ENCODE results near the gene OTOP2. TPM values are rescaled to one million over a fixed set of nuclear protein-coding genes. Genes with fewer than 3 reads are reported as not detected.

The OTOP2 gene
- total and polyA plus RNA-seq, 9 of the 15 experiments (the other 6 are each of a cell fraction or from before 2014, with no cell fraction given) = 0.04 to 0.36 (median 0.14) TPM; not detected in 1

DNA sequence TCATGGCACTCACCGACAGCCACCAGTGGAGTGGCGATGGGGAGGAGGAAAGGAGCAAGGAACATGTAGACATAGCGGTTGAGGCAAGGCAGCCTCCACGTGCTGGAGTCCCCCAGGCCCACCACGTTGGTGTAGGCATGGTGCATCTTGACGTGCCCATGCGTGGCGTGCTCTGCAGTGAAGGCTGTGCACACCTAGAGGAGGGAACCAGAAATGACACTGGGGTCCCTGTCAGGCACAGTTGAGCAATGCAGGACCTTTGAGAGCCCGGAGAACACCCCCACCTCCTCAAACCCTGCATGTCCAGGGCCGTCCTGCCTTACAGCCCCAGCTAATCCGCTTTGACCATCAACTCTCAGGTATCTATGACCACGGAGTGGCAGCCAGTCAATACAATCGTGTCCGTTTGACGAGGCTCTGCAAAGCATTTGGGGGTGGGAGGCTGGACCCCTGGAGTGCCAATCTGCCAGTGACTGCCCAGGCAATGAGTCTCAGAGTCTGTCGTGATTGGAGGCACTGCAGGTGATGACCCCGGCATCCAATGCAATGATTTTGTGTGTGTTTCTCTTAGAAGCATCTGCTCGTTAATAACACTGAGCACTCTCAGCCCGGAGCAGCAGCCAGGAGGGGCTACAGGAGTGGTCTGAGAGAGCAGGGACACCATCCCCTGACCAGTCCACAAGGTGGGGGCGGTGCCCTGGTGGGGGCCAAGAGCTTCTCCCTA lies 41.4 kb upstream of the OTOP2 start:
- Histone ChIP-seq H3K9me1 (ENCODE audit: control insufficient read depth, insufficient read depth, low read length) (no peaks in the 10 kb centered on the region), H2AFZ (ENCODE audit: low read depth, low read length) (no peak overlapping the region), H3K9me3 (replicated peaks; ENCODE audit: control insufficient read depth, insufficient read depth, low read depth, low read length) (no peaks in the 10 kb centered on the region), H3K27me3 (ENCODE audit: control insufficient read depth in 2 of 2, insufficient read depth in 2 of 2, low read length in 2 of 2) (no peaks in the 10 kb centered on the region), H3K9ac (ENCODE audit: insufficient read depth in 1 of 2, low read depth in 2 of 2, low read length in 2 of 2) (peak overlapping the region in 1 of 2 experiments; percentile 68; a peak in 2 of 4 replicates), H3K79me2 (ENCODE audit: control insufficient read depth, insufficient read depth, low read length) (no peaks in the 10 kb centered on the region), H3K4me3 (no peak overlapping the region), H3K4me1 (replicated peaks in 1 of 2; ENCODE audit: control insufficient read depth in 2 of 2, insufficient read depth in 2 of 2, low read length in 2 of 2) (peaks cover 9 to 15% of the 10 kb centered on the region in 2 experiments), H3K4me2 (ENCODE audit: insufficient read depth, low read length) (no peak overlapping the region), H3K27ac (ENCODE audit: extremely low read depth, low read depth, low read length) (no peak overlapping the region), H3K36me3 (ENCODE audit: control insufficient read depth, insufficient read depth, low read length) (no peaks in the 10 kb centered on the region), H4K20me1 (replicated peaks; ENCODE audit: control insufficient read depth, insufficient read depth, low read length) (no peaks in the 10 kb centered on the region)
- ATAC-seq = no peak
- in situ Hi-C loops (cut with MboI) = no loop called here
- CTCF ChIA-PET (ENCODE audit: low intra/inter-chr PET ratio) = no interaction called here
- POLR2A ChIA-PET = interaction anchor here (1.0 kb wide), 1 partner anchor 13 kb away, joined by 5 read pairs; no protein-coding TSS in a partner anchor
- TF ChIP-seq RUNX1 (IDR thresholded peaks at IDR 0.05; ENCODE audit: low read depth) (no peak), KDM4B (IDR thresholded peaks at IDR 0.05; ENCODE audit: borderline replicate concordance in 2 of 2, low read depth in 1 of 2) (no peak), FOXK2 (conservative IDR thresholded peaks at IDR 0.05 in 1 of 2, IDR thresholded peaks at IDR 0.05 in 1 of 2; ENCODE audit: low read depth in 2 of 2) (no peak), ZFP30 (CRISPR knock-in tag; IDR thresholded peaks at IDR 0.05; ENCODE audit: borderline replicate concordance) (no peak), STAG1 (CRISPR knock-in tag; IDR thresholded peaks at IDR 0.05; ENCODE audit: borderline replicate concordance) (no peak), ZNF140 (CRISPR knock-in tag; IDR thresholded peaks at IDR 0.05) (no peak), ZNF41 (CRISPR knock-in tag; conservative IDR thresholded peaks at IDR 0.05) (no peak), HDAC3 (IDR thresholded peaks at IDR 0.05; ENCODE audit: borderline replicate concordance, partially characterized antibody) (no peak), USF2 (CRISPR knock-in tag; IDR thresholded peaks at IDR 0.05) (no peak), ZNF408 (CRISPR knock-in tag; IDR thresholded peaks at IDR 0.05; ENCODE audit: low read depth) (no peak), ZNF764 (CRISPR knock-in tag; IDR thresholded peaks at IDR 0.05; ENCODE audit: low read depth) (no peak), NFE2L1 (tag; IDR thresholded peaks at IDR 0.05; ENCODE audit: borderline replicate concordance, low read depth) (no peak), ZNF311 (CRISPR knock-in tag; IDR thresholded peaks at IDR 0.05) (no peak)
- TF ChIP-seq, protein P1, sequence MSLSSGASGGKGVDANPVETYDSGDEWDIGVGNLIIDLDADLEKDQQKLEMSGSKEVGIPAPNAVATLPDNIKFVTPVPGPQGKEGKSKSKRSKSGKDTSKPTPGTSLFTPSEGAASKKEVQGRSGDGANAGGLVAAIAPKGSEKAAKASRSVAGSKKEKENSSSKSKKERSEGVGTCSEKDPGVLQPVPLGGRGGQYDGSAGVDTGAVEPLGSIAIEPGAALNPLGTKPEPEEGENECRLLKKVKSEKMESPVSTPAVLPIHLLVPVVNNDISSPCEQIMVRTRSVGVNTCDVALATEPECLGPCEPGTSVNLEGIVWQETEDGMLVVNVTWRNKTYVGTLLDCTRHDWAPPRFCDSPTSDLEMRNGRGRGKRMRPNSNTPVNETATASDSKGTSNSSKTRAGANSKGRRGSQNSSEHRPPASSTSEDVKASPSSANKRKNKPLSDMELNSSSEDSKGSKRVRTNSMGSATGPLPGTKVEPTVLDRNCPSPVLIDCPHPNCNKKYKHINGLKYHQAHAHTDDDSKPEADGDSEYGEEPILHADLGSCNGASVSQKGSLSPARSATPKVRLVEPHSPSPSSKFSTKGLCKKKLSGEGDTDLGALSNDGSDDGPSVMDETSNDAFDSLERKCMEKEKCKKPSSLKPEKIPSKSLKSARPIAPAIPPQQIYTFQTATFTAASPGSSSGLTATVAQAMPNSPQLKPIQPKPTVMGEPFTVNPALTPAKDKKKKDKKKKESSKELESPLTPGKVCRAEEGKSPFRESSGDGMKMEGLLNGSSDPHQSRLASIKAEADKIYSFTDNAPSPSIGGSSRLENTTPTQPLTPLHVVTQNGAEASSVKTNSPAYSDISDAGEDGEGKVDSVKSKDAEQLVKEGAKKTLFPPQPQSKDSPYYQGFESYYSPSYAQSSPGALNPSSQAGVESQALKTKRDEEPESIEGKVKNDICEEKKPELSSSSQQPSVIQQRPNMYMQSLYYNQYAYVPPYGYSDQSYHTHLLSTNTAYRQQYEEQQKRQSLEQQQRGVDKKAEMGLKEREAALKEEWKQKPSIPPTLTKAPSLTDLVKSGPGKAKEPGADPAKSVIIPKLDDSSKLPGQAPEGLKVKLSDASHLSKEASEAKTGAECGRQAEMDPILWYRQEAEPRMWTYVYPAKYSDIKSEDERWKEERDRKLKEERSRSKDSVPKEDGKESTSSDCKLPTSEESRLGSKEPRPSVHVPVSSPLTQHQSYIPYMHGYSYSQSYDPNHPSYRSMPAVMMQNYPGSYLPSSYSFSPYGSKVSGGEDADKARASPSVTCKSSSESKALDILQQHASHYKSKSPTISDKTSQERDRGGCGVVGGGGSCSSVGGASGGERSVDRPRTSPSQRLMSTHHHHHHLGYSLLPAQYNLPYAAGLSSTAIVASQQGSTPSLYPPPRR (CRISPR knock-in tag; IDR thresholded peaks at IDR 0.05; ENCODE audit: borderline replicate concordance) = no peak
- no peak for FAIRE-seq
- WGBS (ENCODE audit: insufficient coverage, low coverage, missing lambda C conversion rate) = 41% methylated on average over 20 of the region's 20 CpGs
- DNase-seq (ENCODE audit: extremely low read depth in 1 of 4, low spot score in 3 of 4) = no peak
- BruUV-seq (replicated peaks) = no TSS peak
- intact Hi-C loops (cut with micrococcal nuclease) = no loop called here
